GM23338 (cell line): ENCODE results near the gene B4GALT3.

Experiments used
- EZH2 ChIP-seq: fragments of 200-600 bp; sonication (generic); IDR thresholded peaks from one replicate; pipeline ENCODE4 v1.8.0; 2017; ENCODE audit warnings: antibody characterized with exemption, mild to moderate bottlenecking, low read depth; ENCODE audit not compliant: unreplicated experiment
- EZH2phosphoT487 ChIP-seq: fragments of 200-600 bp; sonication (generic); IDR thresholded peaks from one replicate; pipeline ENCODE4 v1.8.1; 2018; ENCODE audit warnings: antibody characterized with exemption; ENCODE audit not compliant: unreplicated experiment
- JUNB ChIP-seq: IDR thresholded peaks from one replicate; pipeline ENCODE4 v1.6.1; 2016; ENCODE audit warnings: antibody characterized with exemption; ENCODE audit not compliant: unreplicated experiment
- POLR2AphosphoS5 ChIP-seq: IDR thresholded peaks from 2 replicates; pipeline ENCODE4 v1.6.1; 2016; ENCODE audit warnings: antibody characterized with exemption, low read depth
- TF ChIP-seq, protein P1 (sequence below), 2 experiments: fragments of 200-600 bp in 1 of 2; sonication (generic) in 1 of 2; conservative IDR thresholded peaks; 2 replicates each; pipeline versions ENCODE4 v1.5.1 to v1.6.1; 2016 to 2017; ENCODE audit warnings: antibody characterized with exemption in 2 of 2, low read depth in 2 of 2, mild to moderate bottlenecking in 2 of 2, moderate library complexity in 1 of 2

DNA sequence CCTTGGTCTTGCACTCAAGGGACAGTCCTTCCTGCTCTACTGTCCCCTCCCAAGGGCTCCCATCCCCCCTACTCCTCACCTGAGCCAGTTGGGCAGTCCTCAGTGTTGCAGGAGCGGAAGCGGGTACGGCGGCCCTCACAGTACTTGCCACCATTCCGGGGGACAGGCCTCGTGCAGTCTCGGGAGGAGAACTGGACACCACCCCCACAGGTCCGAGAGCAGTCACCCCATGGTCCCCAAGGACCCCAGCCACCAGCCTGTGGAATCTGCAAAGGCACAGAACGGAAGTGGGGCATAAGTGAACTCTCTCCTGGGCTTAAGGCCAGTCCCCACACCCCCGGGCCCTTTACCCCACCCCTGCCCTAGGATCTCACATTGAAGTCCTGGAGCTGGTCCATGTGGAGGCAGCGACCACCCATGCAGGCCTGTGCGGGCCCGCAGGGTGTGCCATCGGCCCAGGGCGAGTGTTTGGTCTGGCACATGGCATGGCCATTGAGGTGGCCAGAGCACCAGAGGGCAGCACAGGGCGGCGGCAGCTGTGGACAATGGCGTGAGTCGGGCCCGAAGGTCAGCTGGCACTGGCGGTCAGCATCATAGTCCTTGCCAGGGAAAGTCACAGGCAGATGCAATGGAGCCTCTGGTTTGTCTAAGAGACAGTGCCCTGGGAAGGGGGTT lies 16.4 kb upstream of the B4GALT3 start:
- no peak for TF ChIP-seq EZH2
- no peak for TF ChIP-seq POLR2AphosphoS5
- TF ChIP-seq, protein P1, sequence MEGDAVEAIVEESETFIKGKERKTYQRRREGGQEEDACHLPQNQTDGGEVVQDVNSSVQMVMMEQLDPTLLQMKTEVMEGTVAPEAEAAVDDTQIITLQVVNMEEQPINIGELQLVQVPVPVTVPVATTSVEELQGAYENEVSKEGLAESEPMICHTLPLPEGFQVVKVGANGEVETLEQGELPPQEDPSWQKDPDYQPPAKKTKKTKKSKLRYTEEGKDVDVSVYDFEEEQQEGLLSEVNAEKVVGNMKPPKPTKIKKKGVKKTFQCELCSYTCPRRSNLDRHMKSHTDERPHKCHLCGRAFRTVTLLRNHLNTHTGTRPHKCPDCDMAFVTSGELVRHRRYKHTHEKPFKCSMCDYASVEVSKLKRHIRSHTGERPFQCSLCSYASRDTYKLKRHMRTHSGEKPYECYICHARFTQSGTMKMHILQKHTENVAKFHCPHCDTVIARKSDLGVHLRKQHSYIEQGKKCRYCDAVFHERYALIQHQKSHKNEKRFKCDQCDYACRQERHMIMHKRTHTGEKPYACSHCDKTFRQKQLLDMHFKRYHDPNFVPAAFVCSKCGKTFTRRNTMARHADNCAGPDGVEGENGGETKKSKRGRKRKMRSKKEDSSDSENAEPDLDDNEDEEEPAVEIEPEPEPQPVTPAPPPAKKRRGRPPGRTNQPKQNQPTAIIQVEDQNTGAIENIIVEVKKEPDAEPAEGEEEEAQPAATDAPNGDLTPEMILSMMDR (conservative IDR thresholded peaks at IDR 0.05; ENCODE audit: low read depth in 2 of 2) = peak in 1 of 2 experiments; percentile 36; a peak in 2 of 4 replicates
- TF ChIP-seq EZH2phosphoT487 = no peak
- no peak for TF ChIP-seq JUNB
